Adipocyte (in vitro differentiated cells): ENCODE data around the gene HFM1.
"Not testable (repeated sequence)": the region's sequence is repeated elsewhere in the genome, so short reads cannot be mapped to it uniquely, and the experiment has no call there.

ENCODE experiments used
- DNase-seq: peaks from one replicate; pipeline ENCODE4 v3.0.0-alpha.2; 2015; ENCODE audit warnings: low read depth
- H3K27me3 ChIP-seq: replicated peaks from 2 replicates; pipeline ENCODE4 v1.7.0; 2013; ENCODE audit warnings: mild to moderate bottlenecking, low read length, moderate library complexity; ENCODE audit not compliant: control insufficient read depth, insufficient read depth
- H3K36me3 ChIP-seq: 2 replicates; pipeline ENCODE4 v1.7.0; 2013; ENCODE audit warnings: low read length, mild to moderate bottlenecking, moderate library complexity; ENCODE audit not compliant: control insufficient read depth, insufficient read depth, severe bottlenecking
- H3K4me1 ChIP-seq: 2 replicates; pipeline ENCODE4 v1.7.0; 2013; ENCODE audit warnings: mild to moderate bottlenecking, low read length, moderate library complexity; ENCODE audit not compliant: control insufficient read depth, insufficient read depth
- H3K4me3 ChIP-seq: 2 replicates; pipeline ENCODE4 v1.7.0; 2013; ENCODE audit warnings: mild to moderate bottlenecking, low read length, moderate library complexity
- H3K9ac ChIP-seq: 2 replicates; pipeline ENCODE4 v1.7.0; 2013; ENCODE audit warnings: mild to moderate bottlenecking, low read length, moderate library complexity
- H3K9me3 ChIP-seq: 2 replicates; pipeline ENCODE4 v1.7.0; 2013; ENCODE audit warnings: mild to moderate bottlenecking, low read length, moderate library complexity; ENCODE audit not compliant: control insufficient read depth

HFM1 gene

DNA sequence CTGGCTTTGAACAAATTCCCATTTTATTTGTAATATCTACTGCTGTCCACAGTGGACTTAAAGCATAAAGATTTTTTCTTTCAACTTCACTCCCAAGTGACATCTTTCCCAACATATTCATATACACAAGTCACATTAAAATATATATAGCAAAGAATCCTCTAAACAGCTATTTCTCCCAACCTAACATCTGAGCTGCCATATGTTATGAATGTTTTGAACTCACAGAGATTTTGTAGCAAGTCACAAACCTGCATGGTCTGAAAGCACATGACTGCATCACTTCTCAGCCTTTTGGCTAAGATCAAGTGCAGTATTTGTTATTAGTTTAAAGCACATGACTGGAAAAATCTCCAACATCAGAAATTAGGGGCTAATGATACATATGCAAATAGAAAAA, 7.7 kb upstream of the HFM1 start:
- no peak overlapping the region for H3K9ac ChIP-seq
- no peak for DNase-seq
- H3K36me3 ChIP-seq = no peaks in the 10 kb centered on the region
- no peaks in the 10 kb centered on the region for H3K27me3 ChIP-seq
- no peaks in the 10 kb centered on the region for H3K4me1 ChIP-seq
- H3K4me3 ChIP-seq = no peak overlapping the region
- no peaks in the 10 kb centered on the region for H3K9me3 ChIP-seq

- no peak overlapping the region for H3K9ac ChIP-seq
- no peaks in the 10 kb centered on the region for H3K27me3 ChIP-seq
- DNase-seq = peak; percentile 7
- no peaks in the 10 kb centered on the region for H3K4me1 ChIP-seq
- H3K4me3 ChIP-seq = no peak overlapping the region
- H3K9me3 ChIP-seq = no peaks in the 10 kb centered on the region
- H3K36me3 ChIP-seq = no peaks in the 10 kb centered on the region
These were observed 2.2 kb upstream of the HFM1 start for GRCh38 chr1:91406773-91407389.

GRCh38 chr1:91402023-91402422, 2.6 kb downstream of the HFM1 start:
- H3K4me3 ChIP-seq = no peak overlapping the region
- DNase-seq = peak; percentile 62
- no peaks in the 10 kb centered on the region for H3K36me3 ChIP-seq
- H3K9me3 ChIP-seq = no peaks in the 10 kb centered on the region
- no peak overlapping the region for H3K9ac ChIP-seq
- H3K27me3 ChIP-seq = no peaks in the 10 kb centered on the region
- H3K4me1 ChIP-seq = peaks cover 4% of the 10 kb centered on the region

DNA sequence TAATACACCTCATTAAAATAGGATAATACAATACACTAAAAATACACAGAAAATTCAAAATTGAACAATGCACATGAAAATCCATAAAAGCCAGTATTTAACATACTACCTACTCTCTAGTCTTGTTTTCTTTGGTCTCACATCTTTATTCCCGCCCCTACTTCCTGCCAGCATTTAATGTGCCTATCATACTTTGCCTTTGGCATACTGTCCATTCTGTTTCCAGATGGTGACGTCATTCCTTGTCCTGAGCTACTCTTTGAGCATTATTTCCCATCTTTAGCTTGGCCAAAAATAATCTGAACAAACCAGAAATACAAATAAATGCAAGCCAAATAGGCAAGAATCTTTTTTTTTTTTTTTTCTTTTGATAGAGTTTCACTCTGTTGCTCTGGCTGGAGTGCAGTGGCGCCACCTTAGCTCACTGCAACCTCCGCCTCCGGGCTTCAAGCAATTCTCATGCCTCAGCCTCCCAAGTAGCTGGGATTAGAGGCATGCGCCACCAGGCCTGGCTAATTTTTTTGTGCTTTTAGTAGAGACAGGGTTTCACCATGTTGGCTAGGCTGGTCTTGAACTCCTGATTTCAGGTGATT, 4.4 kb downstream of the HFM1 start:
- no peaks in the 10 kb centered on the region for H3K9me3 ChIP-seq
- H3K27me3 ChIP-seq = no peaks in the 10 kb centered on the region
- H3K4me3 ChIP-seq = no peak overlapping the region
- DNase-seq = no peak
- no peak overlapping the region for H3K9ac ChIP-seq
- H3K4me1 ChIP-seq = peaks cover 4% of the 10 kb centered on the region
- H3K36me3 ChIP-seq = no peaks in the 10 kb centered on the region

- no peaks in the 10 kb centered on the region for H3K27me3 ChIP-seq
- no peaks in the 10 kb centered on the region for H3K9me3 ChIP-seq
- H3K4me1 ChIP-seq = peaks cover 4% of the 10 kb centered on the region
- no peaks in the 10 kb centered on the region for H3K36me3 ChIP-seq
- no peak for DNase-seq
- no peak overlapping the region for H3K4me3 ChIP-seq
- H3K9ac ChIP-seq = no peak overlapping the region
These were observed 6.3 kb downstream of the HFM1 start for GRCh38 chr1:91398291-91398690.

DNA sequence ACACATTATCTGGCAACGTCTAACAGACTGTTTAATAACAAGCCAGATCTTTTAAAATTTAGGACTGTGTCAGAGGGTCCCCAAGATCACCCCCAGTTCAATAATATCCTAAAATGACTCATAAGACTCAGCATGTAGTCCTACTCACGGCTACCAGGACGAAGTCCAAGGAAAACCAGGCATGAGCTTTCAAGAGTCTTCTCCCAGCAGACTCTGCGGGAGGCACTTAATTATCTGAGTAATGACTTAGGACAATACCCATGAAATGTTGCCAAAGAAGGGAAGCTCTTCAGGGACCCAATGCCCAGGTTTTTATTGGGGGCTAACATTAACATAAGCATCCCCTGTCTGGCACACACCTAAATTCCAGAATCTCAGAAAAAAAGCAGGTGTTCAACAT, 7.0 kb downstream of the HFM1 start:
- no peaks in the 10 kb centered on the region for H3K36me3 ChIP-seq
- H3K9ac ChIP-seq = no peak overlapping the region
- DNase-seq = no peak
- H3K9me3 ChIP-seq = no peaks in the 10 kb centered on the region
- H3K4me3 ChIP-seq = no peak overlapping the region
- H3K27me3 ChIP-seq = no peaks in the 10 kb centered on the region
- H3K4me1 ChIP-seq = peaks cover 4% of the 10 kb centered on the region

- Histone ChIP-seq H3K27me3 (no peaks in the 10 kb centered on the region), H3K9me3 (no peaks in the 10 kb centered on the region), H3K36me3 (no peaks in the 10 kb centered on the region), H3K4me3 (no peak overlapping the region), H3K9ac (no peak overlapping the region), H3K4me1 (no peaks in the 10 kb centered on the region)
- no peak for DNase-seq
These were observed 11.6 kb downstream of the HFM1 start for GRCh38 chr1:91393042-91393441.

GRCh38 chr1:91386109-91386508, 18.5 kb downstream of the HFM1 start:
- no peak overlapping the region for H3K4me3 ChIP-seq
- no peaks in the 10 kb centered on the region for H3K9me3 ChIP-seq
- no peaks in the 10 kb centered on the region for H3K27me3 ChIP-seq
- DNase-seq = no peak
- no peaks in the 10 kb centered on the region for H3K4me1 ChIP-seq
- H3K36me3 ChIP-seq = no peaks in the 10 kb centered on the region
- no peak overlapping the region for H3K9ac ChIP-seq

- H3K9me3 ChIP-seq = no peaks in the 10 kb centered on the region
- peak; percentile 75 for DNase-seq
- no peaks in the 10 kb centered on the region for H3K36me3 ChIP-seq
- H3K4me3 ChIP-seq = no peak overlapping the region
- H3K27me3 ChIP-seq = no peaks in the 10 kb centered on the region
- H3K9ac ChIP-seq = no peak overlapping the region
- no peaks in the 10 kb centered on the region for H3K4me1 ChIP-seq
These were observed 21.2 kb downstream of the HFM1 start for GRCh38 chr1:91383456-91383855.

- Histone ChIP-seq H3K4me3 (no peak overlapping the region), H3K4me1 (no peaks in the 10 kb centered on the region), H3K27me3 (no peaks in the 10 kb centered on the region), H3K9me3 (no peaks in the 10 kb centered on the region), H3K36me3 (no peaks in the 10 kb centered on the region), H3K9ac (no peak overlapping the region)
- no peak for DNase-seq
These were observed 22.8 kb downstream of the HFM1 start for GRCh38 chr1:91381844-91382243.

- Histone ChIP-seq H3K27me3 (no peaks in the 10 kb centered on the region), H3K36me3 (no peaks in the 10 kb centered on the region), H3K4me1 (no peaks in the 10 kb centered on the region), H3K9ac (no peak overlapping the region), H3K9me3 (no peaks in the 10 kb centered on the region), H3K4me3 (no peak overlapping the region)
- DNase-seq = no peak
These were observed 30.6 kb downstream of the HFM1 start for GRCh38 chr1:91374086-91374485.

- H3K36me3 ChIP-seq, H3K9ac ChIP-seq, H3K4me3 ChIP-seq, H3K27me3 ChIP-seq, DNase-seq, H3K4me1 ChIP-seq, H3K9me3 ChIP-seq: not testable (repeated sequence)
These were observed 32.4 kb downstream of the HFM1 start for GRCh38 chr1:91372230-91372629.
